NK-92 (cell line): Measurements from ENCODE around the gene PFDN4.

Experiments used
- DNase-seq: peaks from one replicate; lab custom pipeline; 2025; ENCODE audit not compliant: unreplicated experiment; lab: John Stamatoyannopoulos, UW

Gene PFDN4

DNA sequence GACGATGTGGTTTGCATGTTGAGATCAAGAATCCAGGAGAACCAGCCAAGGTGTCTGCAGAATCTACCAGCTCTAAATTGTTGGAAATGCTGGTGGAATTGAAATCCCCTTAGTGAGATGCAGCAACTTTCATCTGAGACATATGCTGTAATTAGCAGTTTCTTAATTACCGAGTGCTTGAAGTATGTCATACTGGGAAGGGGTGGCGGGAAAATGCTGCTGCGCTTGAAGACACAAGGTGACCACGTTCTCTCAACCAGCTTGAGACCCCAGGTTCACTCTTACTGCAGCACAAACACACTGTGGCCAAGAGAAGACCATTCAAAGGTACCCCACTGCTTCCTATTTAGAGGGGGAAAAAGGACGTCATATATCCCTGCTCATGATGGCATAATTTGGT lies 59.0 kb downstream of the PFDN4 start:
- no peak for DNase-seq

GRCh38 chr20:54267483-54268003 lies 59.7 kb downstream of the PFDN4 start:
- no peak for DNase-seq

- DNase-seq = no peak
Measured at GRCh38 chr20:54268941-54269340, 61.1 kb downstream of the PFDN4 start.
